Stomach (tissue), 4 donors: Measurements from ENCODE around the gene RCAN1.

Experiments used
- POLR2A ChIP-seq, 4 donors: fragments of 450-650 bp; IDR thresholded peaks; one replicate each; pipeline ENCODE4 v1.6.1; 2016; ENCODE audit warnings: antibody characterized with exemption in 4 of 4, control low read depth in 2 of 4, mild to moderate bottlenecking in 1 of 4, moderate library complexity in 1 of 4
- POLR2AphosphoS5 ChIP-seq, 3 donors: sonication (generic); formaldehyde crosslinking; IDR thresholded peaks; one replicate each; pipeline ENCODE4 v1.6.1; 2016; ENCODE audit warnings: antibody characterized with exemption in 3 of 3

DNA sequence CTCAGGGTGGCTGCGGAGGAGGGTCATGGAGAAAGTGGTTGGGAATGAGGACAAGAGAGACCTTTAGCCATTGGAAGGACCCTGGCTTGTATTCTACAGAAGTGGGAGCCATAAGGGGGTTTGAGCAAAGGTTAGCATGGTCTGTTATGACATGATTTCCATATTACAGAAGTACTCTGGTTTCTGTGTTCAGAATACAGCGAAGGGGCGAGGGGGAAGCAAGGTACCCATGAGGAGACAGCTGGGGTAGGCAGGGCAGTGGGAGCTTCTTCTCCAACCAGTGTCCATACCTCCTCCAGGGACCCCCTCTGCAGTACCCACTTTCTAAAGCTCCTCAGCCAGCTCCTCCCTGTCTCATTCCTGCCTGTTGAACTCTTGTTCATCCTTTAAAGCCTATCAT lies 81.0 kb downstream of the RCAN1 start:
- TF ChIP-seq POLR2AphosphoS5 (IDR thresholded peaks at IDR 0.05) (no peak), POLR2A (IDR thresholded peaks at IDR 0.05) (no peak)
